Endothelial cell of umbilical vein (primary cell): ENCODE data around the gene NGFR. TPM values are rescaled to one million over a fixed set of nuclear protein-coding genes. Genes with fewer than 3 reads are reported as not detected.

Source experiments
- BruUV-seq: library from RNA; stranded (reverse); fragments of 400-500 nt; replicated peaks from 2 replicates; lab custom pipeline; 2021; lab: Mats Ljungman, UMichigan
- CTCF ChIA-PET: fragments of 300-600, 350-600 bp; sonication (Branson Sonifier 250); formaldehyde crosslinking; loops from one replicate; lab custom pipeline; 2021; ENCODE audit warnings: antibody characterized with exemption, inconsistent platforms; lab: Charles Lee
- POLR2A ChIA-PET: fragments of 300-600, 350-600 bp; sonication (Branson Sonifier 250); formaldehyde crosslinking; loops from one replicate; lab custom pipeline; 2021; ENCODE audit warnings: antibody characterized with exemption, inconsistent platforms; lab: Charles Lee
- DNase-seq: peaks from one replicate; pipeline ENCODE4 v3.0.0-alpha.2; 2011; ENCODE audit warnings: low read depth, low spot score
- FAIRE-seq: peaks from 2 replicates; lab custom pipeline; 2011; peaks lifted over from hg19 to GRCh38; lab: Jason Lieb, UNC
- H2AFZ ChIP-seq: 2 replicates; pipeline ENCODE4 v1.6.0; 2012; ENCODE audit warnings: low read depth, low read length, control low read depth, inconsistent platforms
- H3K27ac ChIP-seq: 2 replicates; pipeline ENCODE4 v1.5.1; 2011; ENCODE audit warnings: low read depth, mild to moderate bottlenecking, control low read depth, low read length, moderate library complexity; ENCODE audit not compliant: insufficient read depth
- H3K27me3 ChIP-seq, 2 experiments: 2 replicates each; pipeline versions ENCODE4 v1.6.0 to v1.6.1; 2011; ENCODE audit warnings: low read length in 2 of 2, mixed read lengths in 1 of 2; ENCODE audit not compliant: control insufficient read depth in 2 of 2, insufficient read depth in 2 of 2
- H3K36me3 ChIP-seq, 2 experiments: 2 replicates in 1 of 2; 3 replicates in 1 of 2; pipeline ENCODE4 v1.5.1; 2011; ENCODE audit warnings: low read length in 2 of 2, mild to moderate bottlenecking in 1 of 2, moderate library complexity in 1 of 2; ENCODE audit not compliant: control insufficient read depth in 2 of 2, insufficient read depth in 2 of 2; ENCODE audit errors: extremely low read depth in 1 of 2
- H3K4me1 ChIP-seq: 3 replicates; pipeline ENCODE4 v1.5.1; 2011; ENCODE audit warnings: mild to moderate bottlenecking, low read length; ENCODE audit not compliant: control insufficient read depth, insufficient read depth; ENCODE audit errors: extremely low read depth
- H3K4me2 ChIP-seq: 2 replicates; pipeline ENCODE4 v1.6.1; 2011; ENCODE audit warnings: low read length, control low read depth, mixed read lengths; ENCODE audit not compliant: insufficient read depth
- H3K4me3 ChIP-seq, 3 experiments: fragments of 200-600 bp in 1 of 3; sonication (generic), shearing (Covaris generic) in 1 of 3; replicated peaks in 1 of 3; 2 replicates each; pipeline ENCODE4 v1.5.1; 2011 to 2016; ENCODE audit warnings: control low read depth in 3 of 3, low read length in 3 of 3, mild to moderate bottlenecking in 2 of 3, inconsistent platforms in 1 of 3, low read depth in 1 of 3, moderate library complexity in 1 of 3; ENCODE audit not compliant: insufficient read depth in 1 of 3
- H3K79me2 ChIP-seq: 2 replicates; pipeline ENCODE4 v1.6.0; 2012; ENCODE audit warnings: low read length, inconsistent platforms; ENCODE audit not compliant: control insufficient read depth, insufficient read depth
- H3K9ac ChIP-seq: replicated peaks from 2 replicates; pipeline ENCODE3; 2011; ENCODE audit warnings: low read length, control low read depth; ENCODE audit not compliant: insufficient read depth; ENCODE audit errors: extremely low read depth
- H3K9me1 ChIP-seq: replicated peaks from 3 replicates; pipeline ENCODE4 v1.6.0; 2011; ENCODE audit warnings: mild to moderate bottlenecking, low read length; ENCODE audit not compliant: control insufficient read depth, insufficient read depth; ENCODE audit errors: extremely low read depth
- H3K9me3 ChIP-seq: replicated peaks from 2 replicates; pipeline ENCODE4 v1.5.1; 2012; ENCODE audit warnings: low read length, inconsistent platforms; ENCODE audit not compliant: control insufficient read depth, insufficient read depth
- H4K20me1 ChIP-seq: replicated peaks from 2 replicates; pipeline ENCODE3; 2011; ENCODE audit warnings: mild to moderate bottlenecking, low read length; ENCODE audit not compliant: control insufficient read depth, insufficient read depth; ENCODE audit errors: extremely low read depth
- EZH2 ChIP-seq: IDR thresholded peaks from 2 replicates; pipeline ENCODE4 v1.6.1; 2012; ENCODE audit warnings: borderline replicate concordance, low read depth, mild to moderate bottlenecking, moderate library complexity, low read length, inconsistent platforms; ENCODE audit not compliant: severe bottlenecking
- FOS ChIP-seq: IDR thresholded peaks from 2 replicates; pipeline ENCODE4 v1.6.1; 2011; ENCODE audit warnings: mild to moderate bottlenecking, low read length, moderate library complexity, borderline replicate concordance; ENCODE audit not compliant: insufficient read depth
- GATA2 ChIP-seq: IDR thresholded peaks from 2 replicates; pipeline ENCODE4 v1.7.0; 2011; ENCODE audit warnings: low read depth, mild to moderate bottlenecking, moderate library complexity, mixed read lengths, low read length; ENCODE audit not compliant: insufficient read length, insufficient read depth
- JUN ChIP-seq: IDR thresholded peaks from 2 replicates; pipeline ENCODE4 v1.6.1; 2011; ENCODE audit warnings: borderline replicate concordance, low read depth; ENCODE audit not compliant: insufficient read length, insufficient read depth
- MAX ChIP-seq: IDR thresholded peaks from 2 replicates; pipeline ENCODE4 v1.6.1; 2011; ENCODE audit not compliant: insufficient read depth, insufficient read length
- MYC ChIP-seq: IDR thresholded peaks from one replicate; pipeline ENCODE4 v1.6.1; 2011; ENCODE audit warnings: mild to moderate bottlenecking, low read depth, low read length
- POLR2A ChIP-seq: IDR thresholded peaks from 2 replicates; pipeline ENCODE4 v1.6.1; 2012; ENCODE audit warnings: low read depth, mild to moderate bottlenecking, control low read depth, low read length
- dilution Hi-C: fragments of 300-500 bp; cut with MboI; formaldehyde crosslinking; loops from one replicate; pipeline ENCODE4 v1.15.0; 2019; ENCODE audit warnings: low sequenced_read_pairs; ENCODE audit not compliant: extremely low pct_ligation_motif_present
- intact Hi-C: fragments of 100-400 bp; cut with micrococcal nuclease; formaldehyde crosslinking; loops from one replicate; pipeline ENCODE4 v1.10.0; 2022
- polyA plus RNA-seq, 4 experiments: library from polyadenylated mRNA; depleted of rRNA in 3 of 4; stranded (reverse) in 3 of 4; unstranded in 1 of 4; fragments of >200 nt; gene quantifications; 2 replicates each; pipeline versions ENCODE4 v1.2.1 to v1.2.3, GENCODE V29; 2011 to 2012; ENCODE audit warnings: missing spikeins in 1 of 4
- total RNA-seq: library from RNA; stranded (reverse); gene quantifications from 2 replicates; pipeline ENCODE4 v1.2.3, GENCODE V29; 2021
- TF ChIP-seq, protein P1 (sequence below), 2 donors: IDR thresholded peaks; 1 replicate in 1 of 2; 2 replicates in 1 of 2; pipeline ENCODE4 v1.5.1; 2011; ENCODE audit warnings: low read length in 2 of 2, mild to moderate bottlenecking in 2 of 2, moderate library complexity in 2 of 2, control low read depth in 1 of 2, inconsistent platforms in 1 of 2, low read depth in 1 of 2; ENCODE audit not compliant: insufficient read depth in 1 of 2; ENCODE audit errors: extremely low read depth in 1 of 2

The NGFR gene
- total and polyA plus RNA-seq, 2 donors (not counting 3 experiments of a cell fraction or from before 2014, with no cell fraction given) = not detected

DNA sequence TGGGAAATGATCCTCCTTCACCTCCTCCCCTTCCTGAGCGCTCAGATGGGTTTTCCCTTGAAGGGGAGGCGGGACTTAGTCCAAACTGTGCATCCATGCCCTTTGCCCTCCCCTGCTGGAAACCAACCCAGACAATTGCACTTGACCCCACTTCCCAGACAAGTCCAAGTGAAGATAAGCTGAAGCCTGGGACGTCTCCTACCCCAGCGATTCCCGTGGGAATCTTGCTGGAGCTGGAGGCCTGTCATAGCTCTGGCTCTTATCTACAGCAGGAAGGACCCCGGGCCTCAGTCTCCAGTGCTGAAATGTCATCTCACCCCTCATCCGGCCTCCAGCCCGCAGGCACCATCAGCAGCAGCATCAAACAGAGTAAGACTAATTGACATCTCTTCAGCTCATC is 6.5 kb upstream of the NGFR start:
- BruUV-seq = no TSS peak
- TF ChIP-seq MAX (no peak), FOS (no peak), MYC (no peak), JUN (no peak), EZH2 (no peak), GATA2 (no peak), POLR2A (no peak)
- TF ChIP-seq, protein P1, sequence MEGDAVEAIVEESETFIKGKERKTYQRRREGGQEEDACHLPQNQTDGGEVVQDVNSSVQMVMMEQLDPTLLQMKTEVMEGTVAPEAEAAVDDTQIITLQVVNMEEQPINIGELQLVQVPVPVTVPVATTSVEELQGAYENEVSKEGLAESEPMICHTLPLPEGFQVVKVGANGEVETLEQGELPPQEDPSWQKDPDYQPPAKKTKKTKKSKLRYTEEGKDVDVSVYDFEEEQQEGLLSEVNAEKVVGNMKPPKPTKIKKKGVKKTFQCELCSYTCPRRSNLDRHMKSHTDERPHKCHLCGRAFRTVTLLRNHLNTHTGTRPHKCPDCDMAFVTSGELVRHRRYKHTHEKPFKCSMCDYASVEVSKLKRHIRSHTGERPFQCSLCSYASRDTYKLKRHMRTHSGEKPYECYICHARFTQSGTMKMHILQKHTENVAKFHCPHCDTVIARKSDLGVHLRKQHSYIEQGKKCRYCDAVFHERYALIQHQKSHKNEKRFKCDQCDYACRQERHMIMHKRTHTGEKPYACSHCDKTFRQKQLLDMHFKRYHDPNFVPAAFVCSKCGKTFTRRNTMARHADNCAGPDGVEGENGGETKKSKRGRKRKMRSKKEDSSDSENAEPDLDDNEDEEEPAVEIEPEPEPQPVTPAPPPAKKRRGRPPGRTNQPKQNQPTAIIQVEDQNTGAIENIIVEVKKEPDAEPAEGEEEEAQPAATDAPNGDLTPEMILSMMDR (IDR thresholded peaks at IDR 0.05; ENCODE audit: extremely low read depth in 1 of 2, insufficient read depth in 1 of 2, low read depth in 1 of 2, low read length in 2 of 2) = no peak
- no peak for DNase-seq
- no peak overlapping the region for H3K9ac ChIP-seq
- no peaks in the 10 kb centered on the region for H3K9me1 ChIP-seq
- FAIRE-seq = no peak
- H3K79me2 ChIP-seq = no peaks in the 10 kb centered on the region
- H4K20me1 ChIP-seq = no peaks in the 10 kb centered on the region
- H2AFZ ChIP-seq = no peak overlapping the region
- no peaks in the 10 kb centered on the region for H3K4me1 ChIP-seq
- dilution Hi-C loops (no loop called here), intact Hi-C loops (no loop called here)
- CTCF ChIA-PET = interaction anchor here (0.9 to 1.5 kb wide), 4 partner anchors 8 to 68 kb away, joined by 3 to 8 read pairs (median 6); no protein-coding TSS in a partner anchor
- no peak overlapping the region for H3K27ac ChIP-seq
- no peak overlapping the region for H3K4me2 ChIP-seq
- peaks cover 46 to 48% of the 10 kb centered on the region in 2 experiments for H3K27me3 ChIP-seq
- H3K9me3 ChIP-seq = no peaks in the 10 kb centered on the region
- H3K4me3 ChIP-seq = no peak overlapping the region
- POLR2A ChIA-PET = no interaction called here
- H3K36me3 ChIP-seq = no peaks in the 10 kb centered on the region
